Stimulated activated CD4-positive, alpha-beta T cell treated with anti-CD3 and anti-CD28 coated beads, Interleukin-1b, Interleukin-23, amount 100 ng/mL, for 48 hours (primary cell): ENCODE results near the gene C2.
"Not testable (repeated sequence)": the region's sequence is repeated elsewhere in the genome, so short reads cannot be mapped to it uniquely, and the experiment has no call there.

Source experiments
- DNase-seq: peaks from one replicate; pipeline ENCODE4 v3.0.0-alpha.2; 2020

The C2 gene

GRCh38 chr6:31899215-31899614 is 28.3 kb upstream of the C2 start:
- DNase-seq, result no peak

- no peak for DNase-seq
These were observed 27.4 kb upstream of the C2 start for GRCh38 chr6:31899882-31900722.

GRCh38 chr6:31900917-31901414 is 26.6 kb upstream of the C2 start:
- no peak for DNase-seq

GRCh38 chr6:31901415-31901952 is 26.0 kb upstream of the C2 start:
- DNase-seq, result peak; percentile 65

- peak; percentile 86 for DNase-seq
These were observed 25.4 kb upstream of the C2 start, which contains the start of gene ZBTB12 for GRCh38 chr6:31901953-31902643. ZBTB12 (minus strand) TSS chr6:31902086; CDS start chr6:31901305, 781 bp downstream.

- DNase-seq, result no peak
These were observed 23.6 kb upstream of the C2 start for GRCh38 chr6:31903957-31904356.

- no peak for DNase-seq
These were observed 22.5 kb upstream of the C2 start for GRCh38 chr6:31905041-31905440.

- no peak for DNase-seq
These were observed 21.4 kb upstream of the C2 start for GRCh38 chr6:31906122-31906521.

GRCh38 chr6:31906727-31907126 is 20.8 kb upstream of the C2 start:
- DNase-seq, result not testable (repeated sequence)

- DNase-seq, result no peak
These were observed 20.2 kb upstream of the C2 start for GRCh38 chr6:31907158-31907813.

- DNase-seq, result not testable (repeated sequence)
These were observed 19.3 kb upstream of the C2 start for GRCh38 chr6:31908255-31908654.

GRCh38 chr6:31908791-31909190 is 18.7 kb upstream of the C2 start:
- DNase-seq, result no peak

- not testable (repeated sequence) for DNase-seq
These were observed 18.2 kb upstream of the C2 start for GRCh38 chr6:31909298-31909697.

- DNase-seq, result no peak
These were observed 15.5 kb upstream of the C2 start for GRCh38 chr6:31911826-31912585.

GRCh38 chr6:31915351-31915750 is 12.2 kb upstream of the C2 start:
- no peak for DNase-seq

GRCh38 chr6:31915756-31916155 is 11.8 kb upstream of the C2 start:
- DNase-seq, result no peak

GRCh38 chr6:31918069-31918720 is 9.3 kb upstream of the C2 start:
- DNase-seq, result no peak

GRCh38 chr6:31919624-31920303 is 7.8 kb upstream of the C2 start:
- DNase-seq, result no peak

GRCh38 chr6:31920811-31921210 is 6.7 kb upstream of the C2 start:
- no peak for DNase-seq

GRCh38 chr6:31922942-31923341 is 4.6 kb upstream of the C2 start:
- DNase-seq, result no peak
